Stomach smooth muscle (tissue), 2 donors: ENCODE results near the gene TAB2.
A peak's percentile ranks its signal among the peaks of the same experiment; 100 is the strongest.

Experiments
- H3K27ac ChIP-seq: one replicate; pipeline ENCODE4 v1.7.0; 2013; ENCODE audit warnings: mild to moderate bottlenecking, low read length, inconsistent platforms
- H3K27me3 ChIP-seq, 2 donors: one replicate each; pipeline ENCODE4 v1.7.0; 2013; ENCODE audit warnings: low read length in 2 of 2; ENCODE audit not compliant: insufficient read depth in 2 of 2, control insufficient read depth in 1 of 2
- H3K36me3 ChIP-seq, 2 donors: one replicate each; pipeline ENCODE4 v1.7.0; 2013; ENCODE audit warnings: low read length in 2 of 2; ENCODE audit not compliant: control insufficient read depth in 2 of 2, insufficient read depth in 2 of 2
- H3K4me1 ChIP-seq: one replicate; pipeline ENCODE4 v1.7.0; 2013; ENCODE audit warnings: low read length; ENCODE audit not compliant: control insufficient read depth, insufficient read depth
- H3K4me3 ChIP-seq, 2 donors: one replicate each; pipeline ENCODE4 v1.7.0; 2013; ENCODE audit warnings: low read length in 2 of 2
- H3K9ac ChIP-seq, 2 donors: one replicate each; pipeline ENCODE4 v1.7.0; 2013; ENCODE audit warnings: low read length in 2 of 2, mild to moderate bottlenecking in 1 of 2
- H3K9me3 ChIP-seq, 2 donors: one replicate each; pipeline ENCODE4 v1.7.0; 2013; ENCODE audit warnings: low read length in 2 of 2; ENCODE audit not compliant: control insufficient read depth in 2 of 2
- donor health status: healthy.
- donor health status: Pancreatic carcinoma.

Gene TAB2

GRCh38 chr6:149450679-149451375 is 133.3 kb downstream of the TAB2 start:
- Histone ChIP-seq H3K4me1 (peaks cover 46% of the 10 kb centered on the region), H3K9ac (peak overlapping the region in 1 of 2 donors; percentile 39), H3K27ac (no peak overlapping the region)

GRCh38 chr6:149451376-149452036 is 134.0 kb downstream of the TAB2 start:
- no peak overlapping the region for H3K9ac ChIP-seq
- H3K27ac ChIP-seq = no peak overlapping the region
- peak overlapping the region in 1 of 2 donors; percentile 73 for H3K4me3 ChIP-seq
- H3K27me3 ChIP-seq = peaks cover 0 to 4% of the 10 kb centered on the region in 2 donors
- no peaks in the 10 kb centered on the region for H3K9me3 ChIP-seq
- no peaks in the 10 kb centered on the region for H3K36me3 ChIP-seq
- peaks cover 46% of the 10 kb centered on the region for H3K4me1 ChIP-seq

More at GRCh38 chr6:149450679-149451375, 133.3 kb downstream of the TAB2 start:
- H3K36me3 ChIP-seq = no peaks in the 10 kb centered on the region
- H3K4me3 ChIP-seq = peak overlapping the region; percentile 51 to 73
- H3K9me3 ChIP-seq = no peaks in the 10 kb centered on the region
- peaks cover 0 to 4% of the 10 kb centered on the region in 2 donors for H3K27me3 ChIP-seq

GRCh38 chr6:149452037-149452939 is 134.8 kb downstream of the TAB2 start:
- no peak overlapping the region for H3K9ac ChIP-seq
- H3K27me3 ChIP-seq = peaks cover 0 to 4% of the 10 kb centered on the region in 2 donors
- H3K4me3 ChIP-seq = no peak overlapping the region
- H3K36me3 ChIP-seq = no peaks in the 10 kb centered on the region
- peaks cover 46% of the 10 kb centered on the region for H3K4me1 ChIP-seq
- no peak overlapping the region for H3K27ac ChIP-seq
- H3K9me3 ChIP-seq = no peaks in the 10 kb centered on the region

- H3K27ac ChIP-seq = peak overlapping the region; percentile 66
Measured at GRCh38 chr6:149453597-149454345, 136.3 kb downstream of the TAB2 start.

GRCh38 chr6:149454346-149454848 is 136.9 kb downstream of the TAB2 start:
- peak overlapping the region in 1 of 2 donors; percentile 54 for H3K4me3 ChIP-seq
- no peaks in the 10 kb centered on the region for H3K36me3 ChIP-seq
- H3K27me3 ChIP-seq = peaks cover 0 to 2% of the 10 kb centered on the region in 2 donors
- peaks cover 46% of the 10 kb centered on the region for H3K4me1 ChIP-seq
- peak overlapping the region in 1 of 2 donors; percentile 42 for H3K9ac ChIP-seq
- no peaks in the 10 kb centered on the region for H3K9me3 ChIP-seq
- peak overlapping the region; percentile 66 for H3K27ac ChIP-seq

More at GRCh38 chr6:149453597-149454345, 136.3 kb downstream of the TAB2 start:
- peak overlapping the region in 1 of 2 donors; percentile 42 for H3K9ac ChIP-seq
- H3K4me1 ChIP-seq = peaks cover 46% of the 10 kb centered on the region
- H3K36me3 ChIP-seq = no peaks in the 10 kb centered on the region
- no peaks in the 10 kb centered on the region for H3K9me3 ChIP-seq
- peak overlapping the region in 1 of 2 donors; percentile 54 for H3K4me3 ChIP-seq
- H3K27me3 ChIP-seq = peaks cover 0 to 4% of the 10 kb centered on the region in 2 donors

GRCh38 chr6:149455031-149455732 is 137.7 kb downstream of the TAB2 start:
- peaks cover 45% of the 10 kb centered on the region for H3K4me1 ChIP-seq
- H3K27me3 ChIP-seq = peaks cover 0 to 1% of the 10 kb centered on the region in 2 donors
- H3K9ac ChIP-seq = peak overlapping the region in 1 of 2 donors; percentile 36
- H3K36me3 ChIP-seq = no peaks in the 10 kb centered on the region
- H3K4me3 ChIP-seq = peak overlapping the region in 1 of 2 donors; percentile 54
- H3K9me3 ChIP-seq = no peaks in the 10 kb centered on the region
- H3K27ac ChIP-seq = peak overlapping the region; percentile 66

- Histone ChIP-seq H3K4me3 (no peak overlapping the region), H3K9me3 (no peaks in the 10 kb centered on the region), H3K36me3 (no peaks in the 10 kb centered on the region), H3K27ac (no peak overlapping the region), H3K27me3 (no peaks in the 10 kb centered on the region), H3K9ac (no peak overlapping the region), H3K4me1 (peaks cover 34% of the 10 kb centered on the region)
Measured at GRCh38 chr6:149456311-149457021, 139.0 kb downstream of the TAB2 start.

- no peak overlapping the region for H3K9ac ChIP-seq
- no peaks in the 10 kb centered on the region for H3K27me3 ChIP-seq
- H3K36me3 ChIP-seq = no peaks in the 10 kb centered on the region
- no peaks in the 10 kb centered on the region for H3K9me3 ChIP-seq
- H3K4me1 ChIP-seq = peaks cover 28% of the 10 kb centered on the region
- no peak overlapping the region for H3K27ac ChIP-seq
- H3K4me3 ChIP-seq = no peak overlapping the region
Measured at GRCh38 chr6:149457316-149457884, 139.9 kb downstream of the TAB2 start.

- Histone ChIP-seq H3K36me3 (no peaks in the 10 kb centered on the region), H3K27me3 (no peaks in the 10 kb centered on the region), H3K4me3 (no peak overlapping the region), H3K9me3 (no peaks in the 10 kb centered on the region), H3K9ac (no peak overlapping the region), H3K27ac (no peak overlapping the region), H3K4me1 (peaks cover 24% of the 10 kb centered on the region)
Measured at GRCh38 chr6:149458196-149458595, 140.7 kb downstream of the TAB2 start.
